SK-N-MC (cell line): ENCODE measurements around the gene KCNS1.

Experiments used
- EZH2 ChIP-seq: fragments of 200-600 bp; sonication (generic); IDR thresholded peaks from one replicate; pipeline ENCODE4 v1.6.1; 2017; ENCODE audit warnings: antibody characterized with exemption
- POLR2AphosphoS5 ChIP-seq: IDR thresholded peaks from 2 replicates; pipeline ENCODE4 v1.6.1; 2012; ENCODE audit warnings: mild to moderate bottlenecking, low read depth, low read length, borderline replicate concordance

- TF ChIP-seq POLR2AphosphoS5 (no peak), EZH2 (no peak)
Measured at GRCh38 chr20:45140836-45141235, 39.9 kb upstream of the KCNS1 start.
